OCI-LY1 (cell line): ENCODE results near the gene TRIP10.

Experiments
- EZH2 ChIP-seq: fragments of 200-600 bp; sonication (generic), shearing (Covaris generic); IDR thresholded peaks from 2 replicates; pipeline ENCODE4 v1.8.0; 2017; ENCODE audit warnings: borderline replicate concordance, mixed run types, mild to moderate bottlenecking, antibody characterized with exemption, low read length, moderate library complexity, mixed read lengths
- TF ChIP-seq, protein P1 (sequence below): fragments of 200-600 bp; sonication (generic), shearing (Covaris generic); IDR thresholded peaks from 2 replicates; pipeline ENCODE4 v1.5.1; 2017; ENCODE audit warnings: mild to moderate bottlenecking, antibody characterized with exemption, low read length, moderate library complexity, mixed read lengths

GRCh38 chr19:6693056-6693471 is 46.4 kb upstream of the TRIP10 start:
- TF ChIP-seq, protein P1, sequence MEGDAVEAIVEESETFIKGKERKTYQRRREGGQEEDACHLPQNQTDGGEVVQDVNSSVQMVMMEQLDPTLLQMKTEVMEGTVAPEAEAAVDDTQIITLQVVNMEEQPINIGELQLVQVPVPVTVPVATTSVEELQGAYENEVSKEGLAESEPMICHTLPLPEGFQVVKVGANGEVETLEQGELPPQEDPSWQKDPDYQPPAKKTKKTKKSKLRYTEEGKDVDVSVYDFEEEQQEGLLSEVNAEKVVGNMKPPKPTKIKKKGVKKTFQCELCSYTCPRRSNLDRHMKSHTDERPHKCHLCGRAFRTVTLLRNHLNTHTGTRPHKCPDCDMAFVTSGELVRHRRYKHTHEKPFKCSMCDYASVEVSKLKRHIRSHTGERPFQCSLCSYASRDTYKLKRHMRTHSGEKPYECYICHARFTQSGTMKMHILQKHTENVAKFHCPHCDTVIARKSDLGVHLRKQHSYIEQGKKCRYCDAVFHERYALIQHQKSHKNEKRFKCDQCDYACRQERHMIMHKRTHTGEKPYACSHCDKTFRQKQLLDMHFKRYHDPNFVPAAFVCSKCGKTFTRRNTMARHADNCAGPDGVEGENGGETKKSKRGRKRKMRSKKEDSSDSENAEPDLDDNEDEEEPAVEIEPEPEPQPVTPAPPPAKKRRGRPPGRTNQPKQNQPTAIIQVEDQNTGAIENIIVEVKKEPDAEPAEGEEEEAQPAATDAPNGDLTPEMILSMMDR, result no peak
- TF ChIP-seq EZH2, result no peak
